ENCODE measurements around the gene HNRNPK. TPM values are rescaled to one million over a fixed set of nuclear protein-coding genes. Genes with fewer than 3 reads are reported as not detected.

HNRNPK gene
- total and polyA plus RNA-seq, 10 of the 15 experiments (the other 5 are each of a cell fraction or from before 2014, with no cell fraction given), result 235 to 970 (median 652) TPM

DNA sequence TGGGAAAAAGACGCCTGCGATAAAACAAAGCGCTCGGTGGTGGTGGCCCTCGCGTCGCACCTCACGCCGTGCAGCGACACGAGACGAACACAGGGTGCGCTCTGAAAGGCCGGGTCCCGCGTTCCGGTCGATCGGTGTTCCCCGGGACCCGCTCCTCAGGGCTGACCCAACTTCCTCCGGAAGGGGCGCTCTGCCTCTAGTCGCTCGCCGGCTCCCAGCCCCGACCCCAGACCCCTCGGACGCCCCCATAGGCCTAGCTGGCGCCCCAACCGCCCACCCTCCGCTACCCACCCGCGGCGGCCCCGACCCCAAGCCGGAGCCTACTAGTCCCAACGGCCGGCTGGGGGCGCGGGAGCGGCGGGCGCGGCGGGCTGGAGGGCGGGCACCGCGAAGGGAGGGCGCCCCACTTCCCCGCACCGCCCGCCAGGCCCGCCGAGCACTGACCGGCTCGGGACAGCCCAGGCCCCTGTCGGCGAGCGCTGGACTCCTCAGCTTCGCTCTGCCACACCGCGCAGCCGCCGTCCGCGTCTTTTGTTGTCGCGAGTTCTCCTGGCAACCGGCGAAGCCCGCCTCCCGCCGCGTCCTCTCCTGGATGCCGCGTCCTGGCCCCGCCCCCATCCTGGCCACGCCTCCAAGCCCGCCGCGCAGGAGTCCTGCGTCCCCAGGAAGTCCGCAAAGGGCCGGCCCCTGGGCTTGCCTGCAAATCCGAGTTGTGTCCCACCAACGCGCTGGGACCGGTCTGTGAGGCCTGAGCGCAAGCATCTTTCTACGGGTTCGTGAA is 58.9 kb downstream of the HNRNPK start, which contains the start of gene KIF27 (continued):
- TF ChIP-seq, protein P1, sequence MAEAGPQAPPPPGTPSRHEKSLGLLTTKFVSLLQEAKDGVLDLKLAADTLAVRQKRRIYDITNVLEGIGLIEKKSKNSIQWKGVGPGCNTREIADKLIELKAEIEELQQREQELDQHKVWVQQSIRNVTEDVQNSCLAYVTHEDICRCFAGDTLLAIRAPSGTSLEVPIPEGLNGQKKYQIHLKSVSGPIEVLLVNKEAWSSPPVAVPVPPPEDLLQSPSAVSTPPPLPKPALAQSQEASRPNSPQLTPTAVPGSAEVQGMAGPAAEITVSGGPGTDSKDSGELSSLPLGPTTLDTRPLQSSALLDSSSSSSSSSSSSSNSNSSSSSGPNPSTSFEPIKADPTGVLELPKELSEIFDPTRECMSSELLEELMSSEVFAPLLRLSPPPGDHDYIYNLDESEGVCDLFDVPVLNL (IDR thresholded peaks at IDR 0.05; ENCODE audit: low read depth, low read length), result 0 out of 2 replicates have a peak, but pooled peaks have one; percentile 22
- 0 out of 2 replicates have a peak, but pooled peaks have one; percentile 29 for TF ChIP-seq ZNF217 (IDR thresholded peaks at IDR 0.05)
- TF ChIP-seq CHD1 (IDR thresholded peaks at IDR 0.05; ENCODE audit: low read depth, low read length), result no peak
- TF ChIP-seq, protein P2, sequence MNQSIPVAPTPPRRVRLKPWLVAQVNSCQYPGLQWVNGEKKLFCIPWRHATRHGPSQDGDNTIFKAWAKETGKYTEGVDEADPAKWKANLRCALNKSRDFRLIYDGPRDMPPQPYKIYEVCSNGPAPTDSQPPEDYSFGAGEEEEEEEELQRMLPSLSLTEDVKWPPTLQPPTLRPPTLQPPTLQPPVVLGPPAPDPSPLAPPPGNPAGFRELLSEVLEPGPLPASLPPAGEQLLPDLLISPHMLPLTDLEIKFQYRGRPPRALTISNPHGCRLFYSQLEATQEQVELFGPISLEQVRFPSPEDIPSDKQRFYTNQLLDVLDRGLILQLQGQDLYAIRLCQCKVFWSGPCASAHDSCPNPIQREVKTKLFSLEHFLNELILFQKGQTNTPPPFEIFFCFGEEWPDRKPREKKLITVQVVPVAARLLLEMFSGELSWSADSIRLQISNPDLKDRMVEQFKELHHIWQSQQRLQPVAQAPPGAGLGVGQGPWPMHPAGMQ (IDR thresholded peaks at IDR 0.05; ENCODE audit: borderline replicate concordance), result no peak
- TF ChIP-seq, protein P3, sequence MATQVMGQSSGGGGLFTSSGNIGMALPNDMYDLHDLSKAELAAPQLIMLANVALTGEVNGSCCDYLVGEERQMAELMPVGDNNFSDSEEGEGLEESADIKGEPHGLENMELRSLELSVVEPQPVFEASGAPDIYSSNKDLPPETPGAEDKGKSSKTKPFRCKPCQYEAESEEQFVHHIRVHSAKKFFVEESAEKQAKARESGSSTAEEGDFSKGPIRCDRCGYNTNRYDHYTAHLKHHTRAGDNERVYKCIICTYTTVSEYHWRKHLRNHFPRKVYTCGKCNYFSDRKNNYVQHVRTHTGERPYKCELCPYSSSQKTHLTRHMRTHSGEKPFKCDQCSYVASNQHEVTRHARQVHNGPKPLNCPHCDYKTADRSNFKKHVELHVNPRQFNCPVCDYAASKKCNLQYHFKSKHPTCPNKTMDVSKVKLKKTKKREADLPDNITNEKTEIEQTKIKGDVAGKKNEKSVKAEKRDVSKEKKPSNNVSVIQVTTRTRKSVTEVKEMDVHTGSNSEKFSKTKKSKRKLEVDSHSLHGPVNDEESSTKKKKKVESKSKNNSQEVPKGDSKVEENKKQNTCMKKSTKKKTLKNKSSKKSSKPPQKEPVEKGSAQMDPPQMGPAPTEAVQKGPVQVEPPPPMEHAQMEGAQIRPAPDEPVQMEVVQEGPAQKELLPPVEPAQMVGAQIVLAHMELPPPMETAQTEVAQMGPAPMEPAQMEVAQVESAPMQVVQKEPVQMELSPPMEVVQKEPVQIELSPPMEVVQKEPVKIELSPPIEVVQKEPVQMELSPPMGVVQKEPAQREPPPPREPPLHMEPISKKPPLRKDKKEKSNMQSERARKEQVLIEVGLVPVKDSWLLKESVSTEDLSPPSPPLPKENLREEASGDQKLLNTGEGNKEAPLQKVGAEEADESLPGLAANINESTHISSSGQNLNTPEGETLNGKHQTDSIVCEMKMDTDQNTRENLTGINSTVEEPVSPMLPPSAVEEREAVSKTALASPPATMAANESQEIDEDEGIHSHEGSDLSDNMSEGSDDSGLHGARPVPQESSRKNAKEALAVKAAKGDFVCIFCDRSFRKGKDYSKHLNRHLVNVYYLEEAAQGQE (IDR thresholded peaks at IDR 0.05; ENCODE audit: low read depth, low read length), result no peak
- TF ChIP-seq, protein P4, sequence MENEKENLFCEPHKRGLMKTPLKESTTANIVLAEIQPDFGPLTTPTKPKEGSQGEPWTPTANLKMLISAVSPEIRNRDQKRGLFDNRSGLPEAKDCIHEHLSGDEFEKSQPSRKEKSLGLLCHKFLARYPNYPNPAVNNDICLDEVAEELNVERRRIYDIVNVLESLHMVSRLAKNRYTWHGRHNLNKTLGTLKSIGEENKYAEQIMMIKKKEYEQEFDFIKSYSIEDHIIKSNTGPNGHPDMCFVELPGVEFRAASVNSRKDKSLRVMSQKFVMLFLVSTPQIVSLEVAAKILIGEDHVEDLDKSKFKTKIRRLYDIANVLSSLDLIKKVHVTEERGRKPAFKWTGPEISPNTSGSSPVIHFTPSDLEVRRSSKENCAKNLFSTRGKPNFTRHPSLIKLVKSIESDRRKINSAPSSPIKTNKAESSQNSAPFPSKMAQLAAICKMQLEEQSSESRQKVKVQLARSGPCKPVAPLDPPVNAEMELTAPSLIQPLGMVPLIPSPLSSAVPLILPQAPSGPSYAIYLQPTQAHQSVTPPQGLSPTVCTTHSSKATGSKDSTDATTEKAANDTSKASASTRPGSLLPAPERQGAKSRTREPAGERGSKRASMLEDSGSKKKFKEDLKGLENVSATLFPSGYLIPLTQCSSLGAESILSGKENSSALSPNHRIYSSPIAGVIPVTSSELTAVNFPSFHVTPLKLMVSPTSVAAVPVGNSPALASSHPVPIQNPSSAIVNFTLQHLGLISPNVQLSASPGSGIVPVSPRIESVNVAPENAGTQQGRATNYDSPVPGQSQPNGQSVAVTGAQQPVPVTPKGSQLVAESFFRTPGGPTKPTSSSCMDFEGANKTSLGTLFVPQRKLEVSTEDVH (IDR thresholded peaks at IDR 0.05; ENCODE audit: low read depth, partially characterized antibody), result no peak
- TF ChIP-seq YY1 (IDR thresholded peaks at IDR 0.05; ENCODE audit: low read depth, low read length), result peak; percentile 53
- TF ChIP-seq IKZF1 (conservative IDR thresholded peaks at IDR 0.05), result peak; percentile 76
- TF ChIP-seq, protein P5, sequence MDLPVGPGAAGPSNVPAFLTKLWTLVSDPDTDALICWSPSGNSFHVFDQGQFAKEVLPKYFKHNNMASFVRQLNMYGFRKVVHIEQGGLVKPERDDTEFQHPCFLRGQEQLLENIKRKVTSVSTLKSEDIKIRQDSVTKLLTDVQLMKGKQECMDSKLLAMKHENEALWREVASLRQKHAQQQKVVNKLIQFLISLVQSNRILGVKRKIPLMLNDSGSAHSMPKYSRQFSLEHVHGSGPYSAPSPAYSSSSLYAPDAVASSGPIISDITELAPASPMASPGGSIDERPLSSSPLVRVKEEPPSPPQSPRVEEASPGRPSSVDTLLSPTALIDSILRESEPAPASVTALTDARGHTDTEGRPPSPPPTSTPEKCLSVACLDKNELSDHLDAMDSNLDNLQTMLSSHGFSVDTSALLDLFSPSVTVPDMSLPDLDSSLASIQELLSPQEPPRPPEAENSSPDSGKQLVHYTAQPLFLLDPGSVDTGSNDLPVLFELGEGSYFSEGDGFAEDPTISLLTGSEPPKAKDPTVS (IDR thresholded peaks at IDR 0.05; ENCODE audit: low read depth, low read length), result no peak
- peak; percentile 83; the same call in 1 of the 2 replicates for TF ChIP-seq LARP7 (IDR thresholded peaks at IDR 0.05)
- TF ChIP-seq MYB (IDR thresholded peaks at IDR 0.05; ENCODE audit: borderline replicate concordance, low read depth, low read length), result no peak
- TF ChIP-seq CBX3 (IDR thresholded peaks at IDR 0.05; ENCODE audit: borderline replicate concordance, low read depth), result no peak
- TF ChIP-seq, protein P6, sequence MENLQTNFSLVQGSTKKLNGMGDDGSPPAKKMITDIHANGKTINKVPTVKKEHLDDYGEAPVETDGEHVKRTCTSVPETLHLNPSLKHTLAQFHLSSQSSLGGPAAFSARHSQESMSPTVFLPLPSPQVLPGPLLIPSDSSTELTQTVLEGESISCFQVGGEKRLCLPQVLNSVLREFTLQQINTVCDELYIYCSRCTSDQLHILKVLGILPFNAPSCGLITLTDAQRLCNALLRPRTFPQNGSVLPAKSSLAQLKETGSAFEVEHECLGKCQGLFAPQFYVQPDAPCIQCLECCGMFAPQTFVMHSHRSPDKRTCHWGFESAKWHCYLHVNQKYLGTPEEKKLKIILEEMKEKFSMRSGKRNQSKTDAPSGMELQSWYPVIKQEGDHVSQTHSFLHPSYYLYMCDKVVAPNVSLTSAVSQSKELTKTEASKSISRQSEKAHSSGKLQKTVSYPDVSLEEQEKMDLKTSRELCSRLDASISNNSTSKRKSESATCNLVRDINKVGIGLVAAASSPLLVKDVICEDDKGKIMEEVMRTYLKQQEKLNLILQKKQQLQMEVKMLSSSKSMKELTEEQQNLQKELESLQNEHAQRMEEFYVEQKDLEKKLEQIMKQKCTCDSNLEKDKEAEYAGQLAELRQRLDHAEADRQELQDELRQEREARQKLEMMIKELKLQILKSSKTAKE (IDR thresholded peaks at IDR 0.05; ENCODE audit: low read depth, poor library complexity, severe bottlenecking), result no peak
- TF ChIP-seq, protein P7, sequence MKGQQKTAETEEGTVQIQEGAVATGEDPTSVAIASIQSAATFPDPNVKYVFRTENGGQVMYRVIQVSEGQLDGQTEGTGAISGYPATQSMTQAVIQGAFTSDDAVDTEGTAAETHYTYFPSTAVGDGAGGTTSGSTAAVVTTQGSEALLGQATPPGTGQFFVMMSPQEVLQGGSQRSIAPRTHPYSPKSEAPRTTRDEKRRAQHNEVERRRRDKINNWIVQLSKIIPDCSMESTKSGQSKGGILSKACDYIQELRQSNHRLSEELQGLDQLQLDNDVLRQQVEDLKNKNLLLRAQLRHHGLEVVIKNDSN (IDR thresholded peaks at IDR 0.05; ENCODE audit: borderline replicate concordance, extremely low read length, insufficient read depth, low read depth, low read length), result no peak
